HG03066 (cell line): ENCODE measurements around the gene C6orf89.

Source experiments
- ATAC-seq: cut with Tn5 transposase; IDR thresholded peaks from one replicate; pipeline ENCODE4 v1.9.1; 2021; ENCODE audit warnings: low read depth; ENCODE audit not compliant: unreplicated experiment

C6orf89 gene

DNA sequence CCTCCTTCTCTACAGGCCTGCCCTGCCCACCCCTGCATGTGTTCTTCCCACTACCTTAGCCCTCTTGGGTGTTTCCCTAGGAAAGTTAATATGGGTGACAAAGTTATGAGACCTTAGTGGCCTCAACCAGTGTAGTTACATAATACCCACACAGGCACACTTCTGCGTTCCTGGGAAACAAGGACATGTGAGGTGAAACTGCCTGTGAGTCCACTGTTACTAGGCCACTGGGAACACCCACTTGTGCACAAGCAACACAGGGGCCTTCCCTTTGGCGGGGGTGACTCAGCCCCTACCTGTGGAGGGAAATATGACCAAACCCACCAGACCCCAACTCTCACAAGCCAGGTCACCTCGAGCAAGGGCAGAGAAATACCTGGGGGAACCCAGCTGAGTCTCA, 81.5 kb downstream of the C6orf89 start:
- no peak for ATAC-seq

DNA sequence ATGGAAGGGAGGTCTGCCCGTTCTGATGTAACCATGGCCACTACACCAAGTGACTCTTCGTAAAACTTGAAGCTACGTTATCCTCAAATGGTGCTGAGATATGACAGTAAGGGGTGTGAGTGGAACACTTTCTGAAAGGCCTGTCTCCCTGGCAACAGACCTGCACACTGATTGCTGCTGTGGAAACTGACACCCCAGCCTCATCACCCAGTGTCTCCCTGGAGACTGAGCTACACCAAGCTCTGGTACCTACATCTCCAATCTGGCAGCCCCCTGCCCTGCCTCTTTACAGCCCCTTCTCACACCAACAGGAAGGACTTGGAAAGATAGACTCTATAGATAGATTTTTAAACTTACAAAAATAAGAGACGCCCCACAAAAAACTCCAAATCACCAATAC, 82.0 kb downstream of the C6orf89 start:
- no peak for ATAC-seq

- ATAC-seq = no peak
Measured at GRCh38 chr6:36968266-36968977, 82.7 kb downstream of the C6orf89 start.

DNA sequence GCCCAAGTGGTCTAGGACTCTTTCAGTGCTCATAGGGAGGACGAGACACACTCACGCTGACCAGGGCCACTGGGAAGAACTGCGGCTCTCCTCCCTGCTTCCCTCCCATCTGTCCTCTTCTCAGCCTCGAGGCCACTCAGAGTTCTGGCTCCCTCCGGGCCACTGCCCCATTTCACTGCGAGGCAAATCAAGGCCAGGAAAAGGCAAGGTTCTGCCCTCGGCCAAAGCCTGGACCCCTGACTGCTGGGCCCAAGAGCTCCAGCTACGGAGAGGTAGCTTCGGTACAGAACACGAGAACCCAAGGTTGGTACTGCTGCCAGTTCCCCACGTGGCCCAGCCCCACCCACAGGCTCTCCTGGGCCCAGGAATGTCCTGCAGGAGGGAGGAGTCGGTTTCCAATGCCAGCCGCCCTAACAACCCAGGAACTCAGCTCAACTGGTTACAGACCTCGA, 83.5 kb downstream of the C6orf89 start:
- no peak for ATAC-seq

- ATAC-seq = no peak
Measured at GRCh38 chr6:36969988-36970891, 84.5 kb downstream of the C6orf89 start.

GRCh38 chr6:36970892-36971842, 85.4 kb downstream of the C6orf89 start:
- no peak for ATAC-seq

- no peak for ATAC-seq
Measured at GRCh38 chr6:36971921-36972673, 86.3 kb downstream of the C6orf89 start.

DNA sequence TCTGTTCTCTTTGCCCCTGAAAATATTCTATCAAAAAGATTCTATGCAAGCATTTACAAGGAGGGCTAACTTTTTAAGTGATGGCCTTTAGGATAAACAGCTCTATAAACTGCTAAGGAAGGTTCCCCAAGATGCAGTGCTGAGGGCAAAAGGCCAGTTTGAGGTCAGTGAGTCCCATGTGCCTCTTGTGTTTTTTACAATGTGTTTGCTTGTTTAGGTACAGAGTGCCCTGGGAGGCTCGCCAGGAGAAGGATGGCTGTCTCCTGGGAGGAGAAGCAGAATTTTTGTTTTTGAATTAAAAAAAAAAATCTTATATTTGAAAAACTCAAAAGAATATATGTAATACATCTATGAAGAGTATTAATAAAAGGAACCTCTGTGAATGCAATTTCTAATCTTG, 87.4 kb downstream of the C6orf89 start:
- ATAC-seq = no peak

DNA sequence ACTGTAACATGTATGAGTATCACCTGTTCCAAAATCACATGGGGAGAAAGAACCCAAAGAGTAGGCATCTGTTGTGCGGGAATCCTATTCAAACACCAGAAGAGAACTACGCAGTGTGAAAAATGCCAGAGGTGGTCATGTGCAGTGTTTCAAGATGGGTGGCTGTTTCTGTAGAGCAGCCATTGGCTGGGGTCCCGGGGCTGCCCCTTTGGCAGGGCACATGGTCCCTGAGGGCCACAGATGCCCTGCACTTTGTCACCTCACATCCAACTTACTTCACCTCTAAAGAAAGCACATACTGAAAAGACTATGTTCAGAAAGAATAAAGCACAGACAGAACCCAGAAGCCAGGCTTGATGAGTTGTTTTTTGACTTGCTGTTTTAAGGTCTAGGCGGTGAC, 87.9 kb downstream of the C6orf89 start:
- ATAC-seq = no peak

- ATAC-seq = no peak
Measured at GRCh38 chr6:36975231-36976006, 89.7 kb downstream of the C6orf89 start.

- ATAC-seq = no peak
Measured at GRCh38 chr6:36976007-36976264, 90.2 kb downstream of the C6orf89 start.

DNA sequence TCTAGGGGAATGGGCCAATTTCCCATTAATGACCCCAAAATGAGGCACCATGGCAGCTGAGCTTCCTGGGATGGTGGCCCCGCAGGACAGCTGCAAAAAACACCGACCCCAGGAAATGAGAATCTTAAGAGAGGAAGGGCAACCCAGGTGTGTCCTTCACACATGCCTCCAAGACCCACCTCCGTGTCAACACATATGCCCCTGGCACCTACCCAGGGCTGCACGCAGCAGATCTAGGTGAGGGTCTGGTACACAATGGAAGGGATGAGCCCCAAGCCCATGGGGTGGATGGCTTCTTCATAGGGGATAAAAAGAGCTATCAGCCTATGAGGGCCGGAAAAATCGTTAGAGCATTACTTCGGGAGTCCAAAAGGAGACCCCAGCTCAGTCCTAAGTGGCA, 90.8 kb downstream of the C6orf89 start:
- ATAC-seq = no peak

DNA sequence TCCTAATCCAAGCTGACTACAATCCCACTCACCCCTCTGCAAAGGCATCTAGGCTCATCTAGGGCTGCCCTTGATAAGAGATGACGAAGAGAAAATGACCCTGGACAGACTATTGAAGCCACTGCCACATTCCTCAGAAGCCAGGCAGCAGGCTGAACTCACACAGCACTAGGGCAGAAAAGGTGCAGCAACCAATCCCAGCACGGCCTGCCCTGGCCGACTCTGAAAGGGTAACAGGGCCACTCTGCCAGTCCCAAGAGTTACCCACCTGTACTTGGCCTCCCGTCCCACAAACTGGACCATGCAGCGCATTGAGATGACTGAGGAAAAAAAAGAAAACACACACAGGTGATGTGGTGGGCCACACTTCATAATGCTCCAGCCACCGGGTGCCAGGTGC, 91.2 kb downstream of the C6orf89 start:
- ATAC-seq = no peak

DNA sequence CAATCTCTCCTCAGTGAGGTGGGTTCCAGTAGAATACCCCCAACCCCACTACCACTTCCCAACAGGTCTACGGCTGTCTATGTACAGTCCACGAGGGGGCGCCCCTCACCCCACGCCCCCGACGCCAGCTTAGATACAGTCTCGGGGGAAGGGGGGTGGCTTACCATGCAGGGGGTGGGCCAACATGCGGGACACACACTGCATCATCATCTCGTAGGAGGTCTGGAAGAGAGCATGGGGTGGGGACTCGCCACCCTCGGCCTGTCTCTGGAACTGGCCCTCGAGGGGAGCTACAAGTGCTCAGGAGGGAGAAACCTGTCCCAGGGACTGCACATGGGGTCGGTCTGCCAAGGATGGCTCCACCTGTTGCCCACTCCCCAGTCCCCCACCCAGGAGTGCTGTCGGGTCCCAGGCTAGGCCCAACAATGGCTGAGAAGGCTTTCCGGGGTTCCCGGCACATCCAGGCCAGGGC, 91.8 kb downstream of the C6orf89 start:
- no peak for ATAC-seq
